ENCODE data around the gene TSKU.
"Not testable (repeated sequence)": the region's sequence is repeated elsewhere in the genome, so short reads cannot be mapped to it uniquely, and the experiment has no call there.

Gene TSKU, protein sequence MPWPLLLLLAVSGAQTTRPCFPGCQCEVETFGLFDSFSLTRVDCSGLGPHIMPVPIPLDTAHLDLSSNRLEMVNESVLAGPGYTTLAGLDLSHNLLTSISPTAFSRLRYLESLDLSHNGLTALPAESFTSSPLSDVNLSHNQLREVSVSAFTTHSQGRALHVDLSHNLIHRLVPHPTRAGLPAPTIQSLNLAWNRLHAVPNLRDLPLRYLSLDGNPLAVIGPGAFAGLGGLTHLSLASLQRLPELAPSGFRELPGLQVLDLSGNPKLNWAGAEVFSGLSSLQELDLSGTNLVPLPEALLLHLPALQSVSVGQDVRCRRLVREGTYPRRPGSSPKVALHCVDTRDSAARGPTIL

DNA sequence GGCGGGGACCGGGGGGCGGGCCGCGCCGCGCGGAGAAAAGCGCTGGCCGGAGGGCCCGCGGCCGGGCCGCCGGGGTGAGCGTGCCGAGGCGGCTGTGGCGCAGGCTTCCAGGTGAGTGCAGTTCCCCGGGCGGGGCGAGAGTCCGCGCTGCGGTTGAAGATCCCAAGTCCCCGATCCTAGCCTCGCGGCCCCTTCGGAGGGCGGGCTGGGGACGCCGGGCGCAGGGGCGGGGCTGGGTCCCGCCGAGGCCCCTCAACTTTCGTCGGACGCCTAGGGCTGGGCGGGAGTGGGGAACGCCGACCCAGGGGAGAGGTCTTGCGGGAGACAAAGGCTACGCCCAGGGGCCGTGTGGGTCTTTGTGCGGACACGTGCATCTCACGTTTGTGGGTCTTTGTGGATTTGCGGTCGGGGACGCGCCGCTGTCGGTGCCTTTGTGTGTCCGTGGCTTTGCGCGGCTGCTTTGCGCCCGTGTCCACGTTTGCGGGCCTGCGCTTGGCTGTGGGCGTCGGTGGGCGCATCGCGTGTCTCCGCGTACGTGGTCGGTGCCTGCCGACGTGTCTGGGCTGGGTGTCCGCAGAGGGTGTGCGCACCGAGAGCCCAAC, at the start of gene TSKU:
TSKU (plus strand) TSS at position 63 of the 602 bp plus-strand sequence. CDS start 12,261 bp downstream, outside the sequence.
- DNase-seq = no peak

DNA sequence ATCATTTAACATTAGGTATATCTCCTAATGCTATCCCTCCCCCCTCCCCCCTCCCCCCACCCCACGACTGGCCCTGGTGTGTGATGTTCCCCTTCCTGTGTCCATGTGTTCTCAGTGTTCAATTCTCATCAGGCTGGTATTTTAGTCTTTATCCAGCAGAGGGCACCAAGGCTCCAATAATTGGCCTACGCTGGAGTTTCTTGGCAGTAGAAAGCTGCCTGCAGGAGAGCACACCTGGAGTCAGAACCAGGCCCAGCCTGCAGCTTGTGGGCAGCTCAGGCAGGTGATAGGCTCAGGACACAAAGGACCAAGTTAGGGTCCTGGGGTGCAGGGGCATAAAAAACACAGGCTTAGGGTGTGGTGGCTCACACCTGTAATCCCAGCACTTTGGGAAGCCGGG, 49.2 kb upstream of the TSKU start:
- not testable (repeated sequence) for DNase-seq

DNA sequence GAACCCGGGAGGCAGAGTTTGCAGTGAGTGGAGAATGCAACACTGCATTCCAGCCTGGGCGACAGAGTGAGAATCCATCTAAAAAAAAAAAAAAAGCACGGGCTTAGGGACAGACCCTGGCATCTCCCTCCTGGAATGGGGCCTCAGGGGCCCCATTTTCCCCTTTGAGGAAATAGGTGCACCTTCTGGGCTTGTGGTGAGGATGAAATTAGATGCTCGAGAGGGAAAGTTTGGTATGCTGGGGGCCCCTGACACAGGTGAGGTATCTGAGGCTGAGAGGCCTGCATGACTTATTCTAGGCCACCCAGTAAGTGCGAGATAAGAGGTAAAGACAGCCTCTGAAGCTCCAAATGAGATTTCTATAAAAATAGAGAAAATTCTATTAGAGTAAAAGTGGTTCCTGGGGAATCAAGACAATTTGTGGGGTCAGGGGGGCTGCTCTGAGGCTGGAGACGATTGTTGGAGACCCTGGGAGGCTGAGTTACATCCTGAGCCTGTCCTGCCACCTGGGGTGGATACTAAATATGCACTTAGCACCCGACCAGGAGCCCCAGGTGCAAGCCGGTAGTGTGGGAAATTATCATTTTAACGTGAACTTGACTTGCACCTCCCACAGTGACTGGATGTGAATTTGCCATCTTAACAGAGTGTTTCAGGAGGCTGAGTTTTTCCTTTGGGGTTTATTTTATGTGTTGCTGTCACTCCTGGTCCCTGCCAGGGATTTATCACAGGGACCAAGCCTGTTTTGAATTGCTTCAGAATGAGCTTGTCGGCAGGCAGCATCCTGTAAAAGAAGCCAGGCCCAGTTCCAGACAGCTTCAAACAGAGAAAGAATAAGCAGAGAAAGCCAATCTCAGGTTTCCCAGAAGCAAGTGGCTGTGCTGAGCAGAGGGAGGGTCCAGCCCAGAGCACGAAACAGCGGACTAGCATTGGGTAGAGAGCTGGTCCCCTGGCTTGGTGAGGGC, 48.4 kb upstream of the TSKU start:
- DNase-seq = no peak

DNA sequence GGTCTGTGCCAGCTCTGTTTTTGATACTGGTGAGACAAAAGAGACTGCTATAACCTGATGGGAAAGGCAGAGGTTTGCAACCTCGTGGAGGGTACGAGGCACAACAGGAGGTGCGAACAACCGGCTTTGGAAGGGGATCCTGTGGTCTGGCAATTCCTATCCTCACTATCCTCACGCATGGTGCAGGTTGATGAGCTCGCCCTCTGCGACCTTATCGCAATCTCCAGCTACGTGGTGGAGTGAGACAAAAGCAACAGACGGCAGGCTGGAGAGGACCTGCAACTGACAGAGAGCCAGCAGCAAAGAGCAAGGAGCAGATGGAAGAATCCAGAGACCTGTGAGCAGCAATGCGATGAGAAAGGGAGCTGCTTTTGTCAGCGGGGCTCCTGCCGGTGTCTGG, 47.3 kb upstream of the TSKU start:
- no peak for DNase-seq

- DNase-seq = no peak
Measured at GRCh38 chr11:76736266-76736665, 46.9 kb upstream of the TSKU start.

GRCh38 chr11:76736773-76737495, 46.2 kb upstream of the TSKU start:
- no peak for DNase-seq

DNA sequence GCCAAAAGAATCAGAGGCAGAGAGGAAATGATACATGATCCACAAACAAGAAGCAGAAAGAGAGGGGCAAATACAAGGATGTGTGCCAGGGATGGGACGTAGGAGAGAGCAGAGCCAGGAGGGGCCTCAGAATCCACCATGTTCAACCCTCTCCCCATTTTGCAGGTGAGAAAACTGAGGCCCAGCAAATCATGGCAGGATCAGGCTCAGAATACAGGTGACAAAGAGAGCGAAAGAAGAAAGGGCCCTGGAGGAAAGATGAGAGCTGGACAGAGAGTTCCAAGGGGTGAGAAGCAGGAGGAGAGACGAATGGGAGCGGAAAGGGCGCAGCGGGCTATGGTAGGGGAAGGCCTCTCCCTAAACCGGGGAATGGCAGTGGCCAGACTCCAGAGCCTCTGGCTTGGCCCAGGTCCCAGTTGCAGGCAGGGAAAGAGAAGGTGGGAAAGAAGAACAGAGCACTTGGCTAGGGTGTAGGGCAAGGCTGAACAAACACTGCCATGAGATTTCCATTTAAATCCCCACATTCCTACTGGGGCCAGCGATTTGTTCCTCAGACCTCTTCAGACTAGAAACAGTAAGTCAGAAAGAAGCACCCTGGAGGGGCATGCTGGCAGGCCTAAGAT, 44.4 kb upstream of the TSKU start:
- no peak for DNase-seq

DNA sequence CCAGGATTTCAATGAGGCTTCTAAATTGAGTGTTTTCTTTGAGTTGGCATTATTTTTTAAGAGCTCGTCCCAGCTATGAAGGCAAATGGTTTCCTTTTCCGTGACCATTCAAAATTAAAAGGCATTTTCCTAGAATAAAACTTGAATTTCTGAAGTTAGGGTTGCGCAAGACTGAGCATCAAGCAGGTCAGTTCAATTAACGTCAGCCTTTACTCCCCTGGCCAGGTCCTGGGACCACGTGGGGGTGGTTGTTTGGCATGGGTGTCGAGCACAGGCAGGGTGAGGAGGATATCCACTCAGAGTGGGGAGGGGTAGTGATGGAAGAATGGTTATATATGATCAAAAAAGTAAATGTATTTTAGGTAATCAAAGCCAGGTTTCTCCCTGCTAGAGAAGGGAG, 43.4 kb upstream of the TSKU start:
- no peak for DNase-seq

DNA sequence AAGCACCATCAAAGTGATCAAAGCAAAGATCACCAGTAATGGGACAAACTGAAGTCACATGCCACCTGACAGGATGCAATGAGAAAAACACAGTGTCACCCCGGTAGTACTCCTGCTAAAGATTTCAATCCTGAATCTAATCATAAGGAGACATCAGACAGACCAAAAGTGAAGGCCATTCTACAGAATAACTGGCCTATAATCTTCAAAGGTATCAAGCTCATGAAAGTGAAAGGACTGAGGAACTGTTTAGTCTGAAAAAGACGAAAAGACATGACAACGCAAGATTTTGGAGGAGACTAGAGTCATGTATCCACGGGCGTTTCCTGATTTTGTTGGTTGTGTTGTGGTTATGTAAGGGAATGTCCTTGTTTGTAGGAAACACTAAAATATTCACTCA, 42.4 kb upstream of the TSKU start:
- DNase-seq = no peak

DNA sequence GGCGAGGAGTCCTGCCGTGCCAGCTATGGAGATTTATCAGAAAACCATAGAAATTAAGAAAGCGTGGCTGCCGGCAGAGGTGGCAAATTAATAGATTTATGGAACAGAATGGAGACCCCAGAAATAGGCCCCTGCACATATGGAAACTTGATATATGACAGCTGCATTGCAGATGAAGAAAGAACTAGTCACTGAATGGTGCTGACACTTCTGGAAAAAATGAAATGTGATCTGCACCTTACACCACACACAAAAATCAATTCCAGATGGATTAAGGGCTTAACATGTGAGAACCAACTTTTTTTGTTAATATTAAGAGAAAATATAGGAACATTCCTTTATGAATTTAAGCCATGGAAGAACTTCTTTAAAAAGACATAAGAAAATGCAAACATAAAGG, 40.3 kb upstream of the TSKU start:
- no peak for DNase-seq

DNA sequence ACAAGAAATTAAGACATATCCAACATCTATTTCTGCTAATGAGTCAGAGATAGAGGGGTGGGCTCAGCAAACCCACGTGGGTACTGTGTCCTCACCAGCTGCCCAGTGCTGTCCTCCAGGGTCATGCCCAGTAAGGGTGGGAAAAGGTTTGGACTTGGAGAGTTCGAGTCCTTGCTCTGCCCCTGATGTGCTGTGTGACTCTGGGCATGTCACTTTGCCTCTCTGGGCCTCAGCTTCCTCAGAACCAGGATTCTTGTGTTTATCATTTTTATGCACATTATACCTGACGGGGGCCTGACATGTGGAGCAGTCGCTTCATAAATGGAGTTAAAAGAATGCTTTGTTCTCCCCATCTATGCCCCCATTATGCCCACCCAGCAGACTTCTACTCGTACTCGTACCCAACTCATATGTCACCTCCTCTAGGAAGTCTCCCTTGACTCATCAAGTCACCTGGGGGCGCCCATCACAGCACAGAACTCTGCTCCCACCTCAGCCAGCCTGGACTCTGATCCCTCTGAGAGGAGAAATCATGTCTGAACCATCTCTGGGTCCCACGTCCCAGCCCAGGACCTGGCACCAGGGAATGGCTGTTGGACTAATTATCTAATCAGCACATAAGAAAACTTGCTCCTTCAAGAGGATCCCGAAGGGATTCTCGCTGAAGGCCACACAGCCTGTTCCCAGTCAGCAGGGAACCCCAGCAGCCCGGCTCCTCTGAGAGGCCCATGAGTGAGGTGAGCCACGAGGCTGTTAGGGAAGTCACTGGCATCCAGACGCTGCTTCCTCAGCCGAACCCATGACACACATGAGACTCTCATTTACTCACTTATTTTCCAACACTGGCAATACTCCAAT, 38.7 kb upstream of the TSKU start:
- no peak for DNase-seq

DNA sequence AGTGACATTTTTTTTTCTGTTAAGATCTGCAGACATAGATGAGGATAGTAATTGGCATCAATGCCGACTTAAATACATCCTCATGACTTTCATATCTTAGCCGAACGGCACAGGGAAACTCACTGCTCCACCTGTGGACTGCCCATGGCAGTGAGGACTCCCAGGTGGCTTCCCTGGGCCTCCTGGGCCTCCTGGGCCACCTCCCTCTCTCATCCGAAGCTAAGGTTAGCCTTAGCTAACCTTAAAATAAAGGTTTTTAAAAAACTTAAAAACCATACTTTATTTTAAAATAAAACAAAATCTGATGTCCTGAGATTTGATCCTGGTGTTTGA, 38.1 kb upstream of the TSKU start:
- DNase-seq = no peak

- DNase-seq = no peak
Measured at GRCh38 chr11:76745561-76746207, 37.5 kb upstream of the TSKU start.

- DNase-seq = no peak
Measured at GRCh38 chr11:76747153-76747914, 35.8 kb upstream of the TSKU start.

- no peak for DNase-seq
Measured at GRCh38 chr11:76747915-76748860, 35.0 kb upstream of the TSKU start.

DNA sequence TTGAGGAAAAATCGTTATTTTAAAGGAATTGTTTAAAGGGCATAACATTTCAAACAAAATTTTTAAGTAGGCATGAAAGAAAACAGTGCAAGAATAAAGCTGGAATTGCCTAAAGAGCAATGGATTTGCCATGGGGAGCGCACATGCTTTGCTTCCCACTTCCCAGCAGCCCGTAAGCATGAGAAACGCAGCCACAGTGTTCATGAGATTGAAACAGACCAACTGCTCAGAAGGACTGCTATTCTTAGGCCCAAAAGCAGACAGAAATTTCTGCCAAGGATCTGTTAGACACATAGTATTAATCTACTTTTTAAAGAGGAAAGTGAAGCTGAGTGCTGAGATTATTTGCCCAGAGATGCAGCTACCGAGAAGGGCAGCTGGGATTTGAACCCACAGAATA, 34.2 kb upstream of the TSKU start:
- DNase-seq = no peak

- no peak for DNase-seq
Measured at GRCh38 chr11:76750067-76750466, 33.1 kb upstream of the TSKU start.

- DNase-seq = no peak
Measured at GRCh38 chr11:76750746-76751145, 32.4 kb upstream of the TSKU start.

All from activated CD4-positive, CD25-positive, alpha-beta regulatory T cell (primary cell).